HG03457 (cell line): ENCODE measurements around the gene MRPL9.
"Not testable (repeated sequence)": the region's sequence is repeated elsewhere in the genome, so short reads cannot be mapped to it uniquely, and the experiment has no call there.

Experiments used
- ATAC-seq: cut with Tn5 transposase; IDR thresholded peaks from one replicate; pipeline ENCODE4 v1.9.1; 2021; ENCODE audit warnings: moderate number of reproducible peaks; ENCODE audit not compliant: unreplicated experiment

The MRPL9 gene

DNA sequence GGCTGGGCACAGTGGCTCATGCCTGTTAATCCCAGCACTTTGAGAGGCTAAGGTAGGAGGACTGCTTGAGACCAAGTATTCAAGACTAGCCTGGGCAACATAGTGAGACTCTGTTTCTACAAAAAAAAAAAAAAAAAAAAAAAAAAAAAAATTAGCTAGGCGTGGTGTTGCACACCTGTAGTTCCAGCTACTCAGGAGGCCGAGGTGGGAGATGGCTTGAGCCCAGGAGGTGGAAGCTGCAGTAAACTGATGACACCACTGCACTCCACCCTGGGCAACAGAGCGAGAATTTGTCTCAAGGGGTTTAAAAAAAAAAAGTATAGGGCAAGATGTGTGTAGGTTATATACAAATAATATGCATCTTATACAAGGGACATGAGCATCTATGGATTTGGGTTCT is 24.4 kb upstream of the MRPL9 start:
- ATAC-seq = no peak

DNA sequence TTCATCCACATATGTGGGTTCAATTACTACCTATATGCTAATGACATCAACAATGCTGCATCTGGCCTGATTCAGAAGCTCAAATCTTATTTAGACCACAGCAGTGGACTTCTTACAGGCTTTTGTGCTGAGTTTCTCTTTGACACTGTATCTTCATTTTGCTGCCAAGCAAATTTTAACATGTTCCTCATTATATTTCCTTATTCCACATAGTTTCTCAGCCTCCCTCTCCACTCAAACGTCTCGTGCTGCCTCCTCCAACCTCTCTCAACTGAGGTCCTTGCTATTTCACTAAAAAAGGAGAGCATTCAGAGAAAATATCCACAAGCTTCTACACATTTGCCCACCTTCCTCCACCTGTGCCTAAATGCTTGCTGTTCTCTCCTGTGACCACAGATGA is 20.5 kb upstream of the MRPL9 start:
- no peak for ATAC-seq

DNA sequence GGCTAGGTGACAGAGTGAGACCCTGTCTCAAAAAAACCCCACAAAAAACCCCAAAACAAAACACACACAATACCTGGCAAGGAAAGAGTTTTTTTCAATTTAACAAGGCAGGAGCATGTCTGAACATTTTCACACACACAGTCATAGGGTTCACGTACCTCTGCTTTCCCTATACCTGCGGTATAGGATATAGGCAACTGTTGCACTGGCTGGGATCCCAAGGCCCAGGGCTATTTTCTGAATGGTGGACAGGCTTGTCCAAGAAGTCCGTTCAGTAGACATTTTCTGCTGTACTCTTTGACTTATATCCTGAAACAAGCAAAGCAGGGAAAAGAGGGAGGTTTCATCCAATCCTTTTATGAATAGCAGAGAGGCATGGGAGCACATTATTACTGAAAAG is 19.4 kb upstream of the MRPL9 start:
- no peak for ATAC-seq

DNA sequence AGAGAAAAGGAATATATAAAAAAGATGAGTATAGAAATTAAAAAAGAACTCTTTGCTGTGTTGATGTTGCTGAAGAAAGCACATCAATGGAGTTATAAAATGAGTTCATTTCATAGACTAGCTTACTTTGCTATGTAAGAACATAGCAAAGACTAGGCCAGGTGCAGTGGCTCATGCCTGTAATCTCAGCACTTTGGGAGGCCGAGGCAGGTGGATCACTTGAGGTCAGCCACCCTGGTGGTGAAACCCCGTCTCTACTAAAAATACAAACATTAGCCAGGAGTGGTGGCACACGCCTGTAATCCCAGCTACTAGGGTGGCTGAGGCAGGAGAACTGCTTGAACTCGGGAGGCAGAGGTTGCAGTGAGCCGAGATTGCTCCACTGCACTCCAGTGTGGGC is 18.7 kb upstream of the MRPL9 start:
- ATAC-seq = not testable (repeated sequence)

DNA sequence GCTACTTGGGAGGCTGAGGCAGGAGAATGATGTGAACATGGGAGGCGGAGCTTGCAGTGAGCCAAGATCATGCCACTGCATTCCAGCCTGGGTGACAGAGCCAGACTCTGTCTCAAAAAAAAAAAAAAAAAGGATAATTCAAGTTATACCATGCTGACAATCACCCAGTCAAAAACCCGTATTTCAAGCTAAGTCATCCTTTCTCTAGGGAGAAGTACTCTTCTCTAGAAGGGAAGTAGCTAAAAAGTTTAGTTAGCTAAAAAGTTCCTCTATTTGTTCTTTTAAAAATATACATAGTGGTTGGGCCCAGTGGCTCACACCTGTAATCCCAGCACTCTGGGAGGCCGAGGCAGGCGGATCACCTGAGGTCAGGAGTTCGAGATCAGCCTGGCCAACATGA is 17.4 kb upstream of the MRPL9 start:
- ATAC-seq = not testable (repeated sequence)

DNA sequence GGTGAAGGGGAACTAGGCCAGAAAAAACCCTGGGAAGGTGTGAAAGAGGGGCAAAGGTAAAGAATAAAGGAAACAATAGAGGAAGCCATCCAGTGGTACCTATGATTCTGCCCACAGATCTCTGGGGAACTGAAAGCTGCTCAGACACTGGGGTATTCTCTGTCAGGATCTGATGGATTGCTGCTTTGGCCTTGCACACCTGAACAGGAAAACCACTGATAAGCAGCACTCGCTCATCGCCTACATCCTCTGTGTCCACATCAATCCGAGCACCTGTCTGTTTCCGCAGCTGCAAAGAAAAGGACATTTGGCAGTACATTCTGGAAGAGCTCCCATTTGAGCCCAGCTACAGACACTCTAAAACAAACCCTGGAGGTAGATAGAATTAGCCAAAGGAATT is 16.6 kb upstream of the MRPL9 start:
- no peak for ATAC-seq

DNA sequence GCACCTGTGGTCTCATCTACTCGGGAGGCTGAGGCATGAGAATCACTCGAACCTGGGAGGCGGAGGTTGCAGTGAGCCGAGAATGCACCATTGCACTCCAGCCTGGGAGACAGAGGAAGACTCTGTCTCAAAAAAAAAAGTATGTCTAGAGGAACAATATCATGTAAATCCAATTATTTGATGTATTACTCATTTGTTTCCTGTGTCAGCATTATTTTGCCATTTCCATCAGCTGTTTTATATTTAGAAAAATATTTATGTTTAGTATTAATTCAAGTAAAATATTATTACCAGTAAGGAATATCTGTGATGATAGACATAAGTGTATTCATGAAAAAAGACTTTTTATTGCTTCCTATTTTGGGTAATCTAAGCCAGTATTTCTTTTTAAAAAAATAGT is 14.0 kb upstream of the MRPL9 start:
- ATAC-seq = no peak

DNA sequence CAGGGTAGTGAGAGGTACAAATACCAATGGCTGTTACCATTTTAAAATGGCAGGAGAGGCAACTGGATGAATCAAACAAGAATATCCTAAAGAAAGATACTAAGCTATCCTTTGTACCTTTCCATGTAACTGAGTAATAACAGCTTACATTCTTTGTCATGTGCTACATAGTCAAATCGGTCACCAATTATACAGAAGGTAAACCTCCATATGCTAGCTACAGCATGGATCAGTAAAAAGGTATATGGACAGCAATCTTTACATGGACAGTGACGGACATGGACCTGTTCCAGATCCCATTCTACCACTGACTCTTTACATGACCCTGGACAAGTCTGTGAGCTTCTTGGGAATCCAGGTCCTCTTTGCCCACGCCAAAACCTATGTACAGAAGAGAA is 13.4 kb upstream of the MRPL9 start:
- ATAC-seq = no peak

DNA sequence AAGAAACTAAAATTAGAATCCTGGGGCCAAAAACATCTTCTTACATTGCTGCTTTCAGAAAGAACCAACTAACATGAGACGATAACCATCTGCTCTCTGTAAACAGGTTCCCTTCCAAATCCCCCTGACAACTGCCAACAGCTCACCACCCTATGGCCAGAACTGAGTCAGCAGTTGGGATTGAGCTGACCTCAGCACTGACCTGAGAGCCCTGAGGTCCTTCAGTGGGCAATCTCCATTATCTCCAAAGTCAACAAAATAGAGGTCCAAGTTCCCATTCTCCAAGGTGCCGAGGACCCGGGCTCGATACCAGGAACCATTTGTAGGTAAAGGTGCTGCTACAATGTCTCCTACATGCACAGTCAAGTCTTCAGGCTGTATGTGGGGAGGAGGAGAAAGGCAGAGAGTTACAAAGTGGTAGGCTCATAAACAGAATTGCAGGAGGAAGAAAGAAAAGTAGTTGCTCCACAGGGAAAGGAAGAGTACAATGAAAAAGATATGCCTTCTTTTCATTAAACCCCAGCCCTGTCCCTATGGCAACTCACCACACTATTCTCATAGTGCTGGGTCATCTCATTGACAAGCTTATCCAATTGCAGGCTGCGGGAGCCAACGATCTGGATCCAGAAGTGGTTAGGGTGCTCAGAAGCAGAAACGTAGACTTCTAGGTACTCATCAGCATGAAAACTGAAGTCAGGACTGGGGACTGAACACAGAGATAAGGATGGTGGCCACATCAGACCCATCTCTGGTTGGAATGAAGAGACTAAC is 12.8 kb upstream of the MRPL9 start:
- ATAC-seq = no peak

DNA sequence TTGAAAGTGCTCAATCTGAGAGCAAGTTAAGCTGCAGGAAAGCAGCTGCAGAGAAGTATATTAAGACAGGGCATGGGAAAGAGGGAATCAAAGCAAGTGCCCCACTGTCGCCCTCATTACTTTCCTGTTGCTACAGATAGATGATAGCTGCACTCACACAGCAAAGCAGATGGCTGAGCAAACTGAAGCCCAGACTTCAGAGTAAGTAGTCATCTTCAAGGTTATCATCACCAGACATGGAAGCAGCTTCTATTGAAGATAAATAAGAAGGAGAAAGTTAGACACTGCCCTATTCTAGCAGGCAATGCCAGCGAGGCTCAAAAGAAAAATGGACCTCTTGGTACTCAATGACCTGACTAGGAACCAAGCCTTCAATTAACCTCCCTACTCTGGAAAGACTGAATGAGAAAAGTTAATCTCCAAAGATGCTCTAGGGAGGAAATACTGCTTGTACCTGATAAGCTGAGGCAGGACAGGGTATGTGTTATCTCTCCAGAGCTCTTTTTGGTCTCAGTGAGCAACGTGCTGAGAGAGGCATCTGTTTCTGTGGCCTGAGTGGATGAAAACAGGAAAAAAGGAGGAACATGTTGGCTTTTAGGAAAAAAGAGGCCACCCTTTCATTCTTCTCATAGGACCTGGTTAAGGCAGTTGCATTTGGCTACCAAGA is 11.1 kb upstream of the MRPL9 start:
- ATAC-seq = no peak

DNA sequence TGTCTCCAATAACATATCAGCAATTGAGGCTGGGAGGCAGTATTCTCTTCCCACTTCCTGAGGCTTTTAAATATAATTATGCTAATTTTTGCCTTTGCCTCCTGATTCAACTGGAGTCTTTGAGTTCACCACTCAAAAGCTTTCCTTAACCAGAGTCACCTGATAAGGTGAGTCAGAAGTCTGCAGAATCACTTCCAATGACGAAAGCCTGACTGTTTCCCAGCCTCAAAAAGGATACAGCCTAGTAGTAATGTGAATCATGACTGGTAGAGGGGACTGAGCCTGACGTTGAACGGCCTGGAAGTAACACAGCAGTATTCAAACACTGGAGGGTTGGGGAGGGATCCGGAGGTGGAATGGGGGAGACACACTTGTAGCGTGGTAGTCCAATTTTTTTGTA is 10.4 kb upstream of the MRPL9 start:
- no peak for ATAC-seq

DNA sequence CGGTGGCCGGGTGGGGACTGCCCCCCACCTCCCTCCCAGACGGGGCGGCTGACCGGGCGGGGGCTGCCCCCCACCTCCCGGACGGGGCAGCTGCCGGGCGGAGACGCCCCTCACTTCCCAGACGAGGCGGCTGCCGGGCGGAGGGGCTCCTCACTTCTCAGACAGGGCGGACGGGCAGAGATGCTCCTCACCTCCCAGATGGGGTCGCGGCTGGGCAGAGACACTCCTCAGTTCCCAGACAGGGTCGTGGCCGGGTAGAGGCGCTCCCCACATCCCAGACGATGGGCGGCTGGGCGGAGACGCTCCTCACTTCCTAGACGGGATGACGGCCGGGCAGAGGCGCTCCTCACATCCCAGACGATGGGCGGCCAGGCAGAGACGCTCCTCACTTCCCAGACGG is 6.0 kb upstream of the MRPL9 start:
- ATAC-seq = not testable (repeated sequence)

DNA sequence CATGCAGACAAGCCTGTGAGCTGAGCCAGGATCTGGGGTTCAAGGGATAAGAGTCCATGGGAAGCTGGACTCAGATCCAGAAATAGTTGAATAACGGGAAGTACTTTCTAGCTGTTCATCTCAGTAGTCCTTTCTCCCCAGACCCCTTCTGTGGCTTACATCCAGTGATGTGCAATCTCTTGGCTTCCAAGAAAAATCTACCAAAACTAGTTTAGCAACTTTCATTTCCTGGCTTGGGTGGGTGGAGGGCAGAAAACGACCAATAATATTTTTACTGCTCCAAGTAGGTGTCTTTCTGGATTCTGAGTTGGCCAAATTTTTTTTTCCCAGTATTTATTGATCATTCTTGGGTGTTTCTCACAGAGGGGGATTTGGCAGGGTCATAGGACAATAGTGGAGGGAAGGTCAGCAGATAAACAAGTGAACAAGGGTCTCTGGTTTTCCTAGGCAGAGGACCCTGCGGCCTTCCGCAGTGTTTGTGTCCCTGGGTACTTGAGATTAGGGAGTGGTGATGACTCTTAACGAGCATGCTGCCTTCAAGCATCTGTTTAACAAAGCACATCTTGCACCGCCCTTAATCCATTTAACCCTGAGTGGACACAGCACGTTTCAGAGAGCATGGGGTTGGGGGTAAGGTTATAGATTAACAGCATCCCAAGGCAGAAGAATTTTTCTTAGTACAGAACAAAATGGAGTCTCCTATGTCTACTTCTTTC is 5.2 kb upstream of the MRPL9 start:
- ATAC-seq = not testable (repeated sequence)

DNA sequence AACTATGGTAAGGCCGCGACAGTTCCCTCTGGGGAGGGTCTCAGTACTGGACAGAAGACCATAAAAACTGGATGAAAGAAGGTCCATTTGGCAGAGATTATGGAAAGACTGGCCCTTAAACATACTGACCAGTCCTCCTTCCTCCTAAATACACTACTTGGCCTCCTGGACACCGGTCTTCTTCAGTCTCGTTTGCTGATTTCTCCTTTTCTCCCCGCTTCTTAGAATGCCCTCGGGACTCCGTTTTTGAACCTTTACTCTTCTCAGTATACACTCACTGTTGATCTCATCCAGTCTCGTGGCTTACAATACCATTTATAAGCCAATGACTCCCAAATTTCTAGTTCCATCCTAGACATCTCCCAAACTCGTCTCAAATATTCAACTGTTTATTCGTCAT is 694 bp upstream of the MRPL9 start:
- ATAC-seq = no peak

DNA sequence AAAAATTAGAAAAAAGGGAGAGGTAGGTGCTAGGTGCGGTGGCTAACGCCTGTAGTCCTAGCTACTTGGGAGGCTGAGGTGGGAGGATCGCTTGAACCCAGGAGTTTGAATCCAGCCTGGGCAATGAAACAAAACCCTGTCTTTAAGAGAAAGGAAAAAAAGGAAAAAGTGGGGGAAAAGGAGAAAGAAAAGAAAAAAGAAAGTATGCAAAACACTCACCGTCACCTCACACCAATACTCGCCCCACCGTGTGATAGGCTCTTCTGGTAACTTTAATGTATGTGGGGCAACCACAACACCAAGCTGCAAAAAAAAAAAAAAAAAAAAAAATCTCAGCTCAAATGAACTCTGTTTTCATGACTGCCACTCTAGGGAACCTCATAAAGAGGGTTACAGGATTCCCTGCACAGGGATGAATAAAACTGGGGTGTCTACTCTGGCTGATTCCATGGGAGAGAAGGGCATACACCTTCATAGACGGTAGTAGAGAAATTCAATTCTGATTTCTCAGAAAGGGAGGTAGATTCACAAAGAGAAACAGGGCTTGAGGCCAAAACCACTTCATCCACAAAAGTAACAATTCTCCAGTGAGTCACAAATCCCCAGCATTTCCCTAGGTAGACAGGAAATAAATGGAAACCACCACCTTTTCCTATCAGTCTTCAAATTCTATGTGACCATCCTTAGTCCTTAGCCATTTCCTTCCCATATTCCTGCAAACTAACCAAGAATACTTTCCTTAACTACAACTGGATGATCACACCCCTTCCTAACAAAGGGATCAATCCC is 2.5 kb downstream of the MRPL9 start:
- no peak for ATAC-seq

DNA sequence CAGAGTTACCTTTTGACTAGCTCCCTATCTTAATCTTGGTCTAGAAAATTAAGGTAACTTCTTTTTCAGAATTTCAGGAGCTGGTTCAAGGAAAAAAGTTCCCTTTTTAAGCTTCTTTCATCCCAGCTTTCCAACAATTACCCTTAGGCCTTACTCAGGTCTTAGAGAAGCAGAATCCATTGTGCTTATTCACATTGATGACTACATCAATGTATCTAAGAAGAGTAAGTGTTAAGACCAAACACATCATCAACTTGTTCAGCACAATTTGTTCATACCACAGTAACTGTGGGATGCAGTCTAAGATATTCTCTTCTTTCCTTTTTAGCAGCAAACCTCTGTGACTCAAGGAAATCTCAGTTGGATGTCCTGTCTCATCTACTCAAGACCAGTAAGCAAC is 4.1 kb downstream of the MRPL9 start:
- ATAC-seq = no peak

DNA sequence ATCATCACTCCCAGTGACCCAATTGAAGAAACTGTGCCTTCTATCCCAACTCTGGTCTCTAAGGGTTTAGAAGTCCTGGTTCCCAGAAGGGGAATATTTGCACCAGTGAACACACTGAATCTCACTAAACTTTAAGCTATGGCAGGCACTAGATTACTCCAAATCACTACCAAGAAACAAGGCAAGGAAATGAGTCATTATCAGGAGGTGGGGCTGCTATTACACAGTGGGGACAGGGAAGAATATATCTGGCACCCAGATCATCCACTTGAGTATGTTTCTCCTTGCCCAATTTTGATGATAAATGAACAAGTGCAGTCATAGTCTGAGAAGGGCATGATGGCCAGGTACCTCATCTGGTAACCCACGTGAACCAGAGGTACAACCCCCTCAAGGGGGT is 7.0 kb downstream of the MRPL9 start:
- no peak for ATAC-seq

DNA sequence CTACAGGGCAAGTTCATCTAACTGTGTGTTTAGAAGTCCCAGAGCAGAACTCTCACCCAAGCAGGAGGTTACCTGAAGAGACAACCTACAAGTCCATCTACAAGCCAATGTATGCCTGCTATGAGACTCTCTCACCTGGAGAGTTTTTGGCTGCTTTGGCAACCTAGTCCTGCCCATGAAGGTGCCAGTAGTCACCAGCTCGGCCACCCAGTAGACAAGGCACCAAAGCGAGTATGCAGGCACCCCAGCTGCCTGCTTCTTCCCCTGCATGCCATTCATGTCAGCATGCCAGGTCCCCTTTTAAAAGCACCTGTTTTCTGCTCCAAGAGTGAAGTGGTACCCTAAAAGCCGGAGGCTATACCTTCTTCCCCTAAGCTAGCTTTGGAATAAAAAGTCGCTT is 21.8 kb downstream of the MRPL9 start:
- no peak for ATAC-seq

DNA sequence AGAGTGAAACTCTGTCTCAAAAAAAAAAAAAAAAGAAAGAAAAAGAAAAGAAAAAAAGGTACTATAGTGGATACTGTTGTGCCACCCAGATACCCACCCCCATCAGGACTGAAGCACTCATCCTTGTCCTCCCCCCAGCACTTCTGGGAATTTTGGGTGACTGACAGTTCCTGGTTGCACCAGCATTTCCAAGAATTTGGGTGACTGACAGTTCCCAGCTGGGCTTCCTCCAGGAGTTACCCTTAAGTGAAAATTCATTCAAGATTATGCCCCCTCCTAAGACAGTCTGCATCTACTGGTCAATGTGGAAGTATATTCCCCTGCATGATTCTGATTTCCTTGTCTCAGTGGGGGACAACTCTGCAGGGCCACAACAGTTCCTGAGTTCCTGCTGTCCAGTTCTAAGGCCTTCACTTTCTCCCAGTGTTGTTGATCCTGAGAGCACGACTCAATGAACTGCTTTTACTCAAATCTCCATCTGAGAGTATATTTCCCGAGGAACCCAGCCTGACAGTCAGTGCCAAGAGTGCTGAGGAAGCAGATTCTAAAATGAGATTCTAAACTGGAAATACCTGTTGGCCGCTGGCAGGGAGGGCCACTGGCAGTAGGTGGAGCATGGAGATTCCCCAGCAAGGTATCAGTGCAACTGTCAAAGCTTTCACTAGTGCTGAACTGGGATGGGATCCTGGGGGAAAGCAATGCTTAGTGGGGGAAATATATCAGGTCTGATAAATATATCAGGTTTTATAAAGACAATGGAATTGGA is 23.5 kb downstream of the MRPL9 start:
- no peak for ATAC-seq

DNA sequence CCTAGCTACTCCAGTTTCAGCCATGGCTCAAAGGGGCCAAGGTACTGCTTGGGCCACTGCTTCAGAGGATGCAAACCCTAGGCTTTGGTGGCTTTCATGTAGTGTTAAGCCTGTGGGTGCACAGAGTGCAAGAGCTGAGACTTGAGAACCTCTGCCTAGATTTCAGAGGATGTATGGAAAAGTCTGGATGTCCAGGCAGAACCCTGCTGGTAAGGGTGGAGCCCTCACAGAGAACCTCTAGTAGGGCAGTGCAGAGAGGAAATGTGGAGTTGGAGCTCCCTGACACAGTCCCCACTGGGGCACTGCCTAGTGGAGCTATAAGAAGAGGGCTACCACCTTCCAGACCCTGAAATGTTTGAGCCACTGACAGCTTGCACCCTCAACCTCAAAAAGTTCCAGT is 25.8 kb downstream of the MRPL9 start:
- ATAC-seq = no peak

DNA sequence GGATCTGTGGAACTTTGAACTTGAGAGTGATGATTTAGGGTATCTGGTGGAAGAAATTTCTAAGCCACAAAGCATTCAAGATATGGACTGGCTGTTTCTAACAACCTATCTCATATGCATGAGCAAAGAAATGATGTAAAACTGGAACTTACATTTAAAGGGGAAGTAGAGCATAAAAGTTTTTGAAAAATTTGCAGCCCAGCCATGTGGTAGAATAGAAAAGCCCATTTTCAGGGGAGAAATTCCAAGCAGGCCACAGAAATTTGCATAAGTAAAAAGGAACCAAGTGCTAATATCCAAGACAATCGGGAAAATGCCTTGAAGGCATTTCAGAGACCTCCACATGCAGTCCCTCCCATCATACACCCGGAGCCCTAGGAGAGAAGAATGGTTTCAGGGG is 26.3 kb downstream of the MRPL9 start:
- no peak for ATAC-seq
